Peyer's patch (tissue), 4 donors: ENCODE data around the gene SCN3A. TPM values are rescaled to one million over a fixed set of nuclear protein-coding genes. Genes with fewer than 3 reads are reported as not detected.

ENCODE experiments used
- DNase-seq, 3 donors: peaks; one replicate each; pipeline ENCODE4 v3.0.0-alpha.2; 2017 to 2019
- H3K27ac ChIP-seq, 4 donors: fragments of 200-600 bp; sonication (generic); one replicate each; pipeline ENCODE4 v1.5.1; 2016 to 2019
- H3K27me3 ChIP-seq, 2 donors: fragments of 200-600 bp; sonication (generic); one replicate each; pipeline ENCODE4 v1.5.1; 2019
- H3K36me3 ChIP-seq, 3 donors: fragments of 200-600 bp; sonication (generic); one replicate each; pipeline ENCODE4 v1.5.1; 2016 to 2019
- H3K4me1 ChIP-seq, 4 donors: fragments of 200-600 bp; sonication (generic); one replicate each; pipeline ENCODE4 v1.5.1; 2016 to 2019
- H3K4me3 ChIP-seq, 4 donors: fragments of 200-600 bp; sonication (generic); 1 replicate in 3 of 4; 2 replicates in 1 of 4; pipeline ENCODE4 v1.5.1; 2016 to 2019; ENCODE audit warnings: mild to moderate bottlenecking in 1 of 4
- H3K9me3 ChIP-seq, 4 donors: fragments of 200-600 bp; sonication (generic); one replicate each; pipeline ENCODE4 v1.5.1; 2016 to 2019; ENCODE audit warnings: mild to moderate bottlenecking in 1 of 4
- CTCF ChIP-seq, 6 experiments: fragments of 450-650 bp in 4 of 6; fragments of 200-600 bp in 2 of 6; sonication (generic) in 1 of 6; IDR thresholded peaks; one replicate each; pipeline ENCODE4 v1.5.1; 2017 to 2019; ENCODE audit warnings: antibody characterized with exemption in 6 of 6, mild to moderate bottlenecking in 3 of 6, moderate library complexity in 1 of 6
- POLR2A ChIP-seq, 2 donors: fragments of 450-650 bp; IDR thresholded peaks; one replicate each; pipeline ENCODE4 v1.5.1; 2017; ENCODE audit warnings: antibody characterized with exemption in 2 of 2, mild to moderate bottlenecking in 2 of 2, moderate library complexity in 2 of 2
- total RNA-seq, 4 donors: library from RNA; depleted of rRNA; stranded (reverse); fragments of >200 nt; gene quantifications; one replicate each; pipeline ENCODE4 v1.1.0, GENCODE V29; 2016

Gene SCN3A
- total RNA-seq, 4 donors from 2014 or later, result 0.95 to 12.4 (median 1.2) TPM

DNA sequence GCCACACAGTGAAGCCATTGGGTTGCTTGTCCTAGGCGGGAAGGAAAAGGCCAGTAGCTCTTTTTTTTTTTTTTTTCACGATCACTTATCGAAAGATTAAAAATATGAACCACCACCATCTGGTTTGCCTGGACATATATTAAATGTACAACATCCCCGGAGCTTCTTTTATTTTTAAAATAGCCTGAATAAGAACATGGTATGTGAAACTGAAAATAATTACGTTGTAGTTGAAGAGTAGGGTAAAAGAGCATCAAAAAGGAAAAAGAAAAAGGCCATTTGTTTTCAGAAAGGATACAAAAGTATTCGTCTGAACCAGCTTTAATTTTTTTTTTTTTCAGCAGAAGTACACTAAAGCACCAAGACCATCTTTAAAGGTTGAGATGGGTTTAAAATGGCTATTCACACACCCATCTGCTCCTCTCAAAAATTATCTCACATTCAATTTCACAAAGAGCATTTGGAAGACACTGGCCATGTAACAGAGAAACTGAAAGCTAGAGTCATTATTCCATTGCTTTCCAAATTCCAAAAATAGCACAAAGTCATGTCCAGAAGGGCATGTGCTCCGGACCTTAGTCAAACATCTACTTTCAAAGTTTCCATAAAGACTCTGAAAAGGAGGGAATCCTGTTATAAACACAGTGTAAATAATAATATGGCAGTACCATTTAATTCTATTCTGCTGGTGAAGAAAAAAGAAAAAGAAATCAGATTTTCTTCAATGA is 82.9 kb downstream of the SCN3A start:
- DNase-seq, result no peak
- Histone ChIP-seq H3K36me3 (no peaks in the 10 kb centered on the region), H3K9me3 (no peaks in the 10 kb centered on the region), H3K27ac (no peak overlapping the region), H3K4me3 (no peak overlapping the region), H3K27me3 (no peaks in the 10 kb centered on the region), H3K4me1 (no peaks in the 10 kb centered on the region)
- no peak for TF ChIP-seq CTCF (IDR thresholded peaks at IDR 0.05)
- TF ChIP-seq POLR2A (IDR thresholded peaks at IDR 0.05), result no peak

- Histone ChIP-seq H3K36me3 (no peaks in the 10 kb centered on the region), H3K4me3 (no peak overlapping the region), H3K4me1 (no peaks in the 10 kb centered on the region), H3K27ac (no peak overlapping the region), H3K9me3 (no peaks in the 10 kb centered on the region), H3K27me3 (no peaks in the 10 kb centered on the region)
- no peak for DNase-seq
- TF ChIP-seq CTCF (IDR thresholded peaks at IDR 0.05) (no peak), POLR2A (IDR thresholded peaks at IDR 0.05) (no peak)
These were observed 88.6 kb downstream of the SCN3A start for GRCh38 chr2:165115258-165115657.

DNA sequence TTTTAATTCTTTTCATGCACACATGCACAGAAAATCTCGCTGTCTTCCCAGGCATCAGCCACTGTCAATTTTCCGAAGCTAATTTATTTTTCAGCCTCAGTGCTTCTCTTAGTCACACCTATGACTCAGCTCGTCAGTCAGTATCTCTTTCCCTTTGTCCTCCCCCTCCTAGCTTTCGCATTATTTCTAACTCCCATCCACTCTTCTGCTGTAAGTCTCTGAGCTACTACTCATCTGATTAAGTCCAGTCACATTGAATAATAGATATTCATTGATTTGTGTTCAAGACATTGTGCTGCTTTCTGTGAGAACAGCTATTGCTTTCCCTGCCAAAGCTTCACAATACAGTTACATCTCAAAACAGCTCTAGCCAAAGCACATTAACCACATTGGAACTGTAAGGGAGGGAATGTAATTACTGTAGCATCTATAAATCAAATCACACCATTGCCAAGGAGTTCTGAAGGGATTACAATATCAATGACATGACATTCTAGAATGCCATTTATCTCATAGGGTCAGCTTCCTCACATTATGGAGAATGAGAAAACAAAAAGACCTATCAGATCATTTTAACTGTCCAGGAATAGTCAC is 89.4 kb downstream of the SCN3A start:
- DNase-seq, result no peak
- Histone ChIP-seq H3K4me3 (no peak overlapping the region), H3K36me3 (no peaks in the 10 kb centered on the region), H3K4me1 (no peaks in the 10 kb centered on the region), H3K27ac (no peak overlapping the region), H3K27me3 (no peaks in the 10 kb centered on the region), H3K9me3 (no peaks in the 10 kb centered on the region)
- no peak for TF ChIP-seq CTCF (IDR thresholded peaks at IDR 0.05)

DNA sequence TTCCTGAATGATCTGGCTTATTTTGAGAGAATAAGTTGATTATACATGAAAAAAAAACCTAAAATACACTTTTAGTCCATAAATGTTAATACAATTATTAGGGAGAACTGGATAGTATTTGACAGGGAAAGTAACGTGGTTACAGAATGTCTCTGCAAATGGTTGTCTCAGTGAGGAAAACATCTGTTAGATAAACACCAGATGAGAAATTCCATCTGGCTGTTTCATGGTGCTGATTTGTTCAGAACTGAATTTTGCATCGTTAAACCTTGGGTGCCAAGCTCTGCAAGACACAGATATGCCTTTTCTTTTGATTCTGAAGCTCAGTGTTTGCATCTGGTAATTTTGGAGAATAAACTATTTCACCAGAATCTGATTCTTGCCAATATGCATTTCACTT is 90.4 kb downstream of the SCN3A start:
- no peaks in the 10 kb centered on the region for H3K9me3 ChIP-seq
- no peak overlapping the region for H3K27ac ChIP-seq
- no peak for DNase-seq
- no peaks in the 10 kb centered on the region for H3K4me1 ChIP-seq
- H3K4me3 ChIP-seq, result no peak overlapping the region
- H3K27me3 ChIP-seq, result no peaks in the 10 kb centered on the region
- TF ChIP-seq POLR2A (IDR thresholded peaks at IDR 0.05) (no peak), CTCF (IDR thresholded peaks at IDR 0.05) (no peak)
- no peaks in the 10 kb centered on the region for H3K36me3 ChIP-seq

GRCh38 chr2:165112789-165113188 is 91.1 kb downstream of the SCN3A start:
- DNase-seq, result no peak
- H3K9me3 ChIP-seq, result no peaks in the 10 kb centered on the region
- H3K36me3 ChIP-seq, result no peaks in the 10 kb centered on the region
- H3K27ac ChIP-seq, result no peak overlapping the region
- no peaks in the 10 kb centered on the region for H3K4me1 ChIP-seq
- no peak overlapping the region for H3K4me3 ChIP-seq
- no peaks in the 10 kb centered on the region for H3K27me3 ChIP-seq
- no peak for TF ChIP-seq CTCF (IDR thresholded peaks at IDR 0.05)
- no peak for TF ChIP-seq POLR2A (IDR thresholded peaks at IDR 0.05)
